AG04450 (cell line): ENCODE results near the gene CADM1. TPM values are rescaled to one million over a fixed set of nuclear protein-coding genes. Genes with fewer than 3 reads are reported as not detected.

Source experiments
- CTCF ChIA-PET: fragments of 300-600, 350-600 bp; formaldehyde crosslinking; extraction: SDS; loops from one replicate; lab custom pipeline; 2022; ENCODE audit warnings: antibody characterized with exemption, inconsistent platforms; lab: Charles Lee
- POLR2A ChIA-PET: fragments of 350-600 bp; formaldehyde crosslinking; extraction: SDS; loops from one replicate; lab custom pipeline; 2021; ENCODE audit warnings: antibody characterized with exemption, inconsistent platforms; lab: Yijun Ruan, JAX
- DNase-seq: peaks from one replicate; pipeline ENCODE4 v3.0.0-alpha.2; 2011; ENCODE audit warnings: low read depth, low spot score
- H3K27ac ChIP-seq: one replicate; pipeline ENCODE4 v1.5.1; 2012; ENCODE audit warnings: low read depth, low read length, control low read depth
- H3K27me3 ChIP-seq: one replicate; pipeline ENCODE4 v1.6.0; 2012; ENCODE audit warnings: low read length; ENCODE audit not compliant: control insufficient read depth, insufficient read depth
- H3K4me3 ChIP-seq: 2 replicates; pipeline ENCODE4 v1.5.1; 2011; ENCODE audit warnings: mild to moderate bottlenecking, low read depth, low read length, control low read depth
- H3K9me3 ChIP-seq: 2 replicates; pipeline ENCODE4 v1.5.1; 2012; ENCODE audit warnings: low read length; ENCODE audit not compliant: control insufficient read depth, insufficient read depth
- CTCF ChIP-seq: IDR thresholded peaks from 2 replicates; pipeline ENCODE4 v1.5.1; 2011; ENCODE audit warnings: low read depth, low read length, control low read depth, inconsistent platforms
- polyA plus RNA-seq: library from polyadenylated mRNA; depleted of rRNA; stranded (reverse); fragments of >200 nt; gene quantifications from 2 replicates; pipeline ENCODE4 v1.2.3, GENCODE V29; 2011

CADM1 gene
- polyA plus RNA-seq, 1 experiment = 70.7 TPM

DNA sequence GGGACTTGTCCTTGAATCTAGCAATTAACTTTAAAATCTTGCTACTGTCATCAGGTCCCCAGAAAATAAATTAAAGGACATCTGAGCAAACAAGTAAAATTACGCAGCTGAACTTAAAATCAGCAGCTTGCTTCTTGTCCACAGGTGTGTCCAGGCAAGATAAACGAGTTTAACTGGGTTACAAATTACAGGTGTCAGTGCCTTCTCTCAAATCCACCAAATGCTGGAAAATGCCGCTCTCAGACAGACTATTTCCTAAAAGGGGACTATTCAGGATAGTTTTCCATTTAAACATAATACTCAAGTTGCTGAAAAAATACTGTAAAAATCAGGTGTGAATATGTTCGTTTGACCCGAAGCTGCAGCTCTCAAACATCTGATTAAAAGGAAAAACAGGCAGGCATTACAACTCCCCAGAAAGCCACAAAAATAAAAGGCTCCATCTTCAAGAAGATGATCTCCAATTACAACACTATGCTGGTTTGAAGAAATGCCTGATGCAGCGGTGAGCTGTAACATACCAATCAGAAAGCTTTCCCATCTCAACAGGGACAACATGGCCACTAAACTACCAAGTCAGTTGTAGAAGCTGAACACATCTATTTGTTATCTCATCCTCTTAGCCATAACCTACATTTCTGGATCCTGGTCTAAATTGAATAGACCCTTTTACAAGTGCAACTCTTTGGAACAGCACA lies 82.1 kb downstream of the CADM1 start:
- H3K27me3 ChIP-seq = no peaks in the 10 kb centered on the region
- no peaks in the 10 kb centered on the region for H3K9me3 ChIP-seq
- no peak overlapping the region for H3K27ac ChIP-seq
- ChIA-PET CTCF (interaction anchor here (0.9 to 1.4 kb wide), 2 partner anchors 14 to 79 kb away, joined by 3 to 4 read pairs; no protein-coding TSS in a partner anchor), POLR2A (no interaction called here)
- no peak for DNase-seq
- TF ChIP-seq CTCF = no peak
- H3K4me3 ChIP-seq = no peak overlapping the region

DNA sequence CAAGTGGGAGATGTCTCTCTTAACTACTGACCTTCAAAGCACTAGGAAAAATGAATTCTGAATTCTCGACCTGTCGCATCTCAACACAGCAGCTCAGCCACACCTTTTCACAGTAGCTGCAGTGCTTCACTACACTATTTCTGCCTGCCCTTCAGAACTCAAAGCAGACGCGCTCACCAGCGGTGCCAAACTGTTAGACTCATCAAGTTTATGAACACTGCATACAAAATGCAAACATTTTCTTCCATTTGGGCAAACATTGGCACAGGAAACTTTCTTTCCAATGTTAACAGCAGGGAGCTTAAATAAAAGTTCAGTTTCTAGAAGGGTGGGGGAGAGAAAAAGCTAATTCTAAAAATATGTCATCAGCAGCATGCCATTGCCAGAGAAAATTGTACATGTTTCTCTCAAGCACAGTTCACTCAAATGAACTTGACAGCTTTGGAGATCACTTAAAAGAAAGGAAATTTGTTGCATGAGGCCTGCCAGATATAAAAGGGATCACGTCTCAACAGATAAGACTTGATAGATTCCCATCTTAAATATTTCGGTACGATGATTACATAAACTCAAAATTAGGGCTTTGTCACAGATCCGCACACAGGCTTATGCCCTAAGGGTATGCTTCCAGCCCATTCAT lies 82.7 kb downstream of the CADM1 start:
- no peak for DNase-seq
- TF ChIP-seq CTCF = no peak
- no peaks in the 10 kb centered on the region for H3K9me3 ChIP-seq
- H3K4me3 ChIP-seq = no peak overlapping the region
- no peaks in the 10 kb centered on the region for H3K27me3 ChIP-seq
- CTCF ChIA-PET = interaction anchor here (0.9 to 1.4 kb wide), 2 partner anchors 13 to 79 kb away, joined by 3 to 4 read pairs; no protein-coding TSS in a partner anchor
- POLR2A ChIA-PET = no interaction called here
- H3K27ac ChIP-seq = no peak overlapping the region

GRCh38 chr11:115420505-115420904 lies 83.7 kb downstream of the CADM1 start:
- H3K9me3 ChIP-seq = no peaks in the 10 kb centered on the region
- H3K27me3 ChIP-seq = no peaks in the 10 kb centered on the region
- DNase-seq = no peak
- H3K27ac ChIP-seq = no peak overlapping the region
- POLR2A ChIA-PET = no interaction called here
- TF ChIP-seq CTCF = no peak
- no peak overlapping the region for H3K4me3 ChIP-seq
- CTCF ChIA-PET = interaction anchor here (1.4 kb wide), 1 partner anchor 12 kb away, joined by 4 read pairs; no protein-coding TSS in a partner anchor

DNA sequence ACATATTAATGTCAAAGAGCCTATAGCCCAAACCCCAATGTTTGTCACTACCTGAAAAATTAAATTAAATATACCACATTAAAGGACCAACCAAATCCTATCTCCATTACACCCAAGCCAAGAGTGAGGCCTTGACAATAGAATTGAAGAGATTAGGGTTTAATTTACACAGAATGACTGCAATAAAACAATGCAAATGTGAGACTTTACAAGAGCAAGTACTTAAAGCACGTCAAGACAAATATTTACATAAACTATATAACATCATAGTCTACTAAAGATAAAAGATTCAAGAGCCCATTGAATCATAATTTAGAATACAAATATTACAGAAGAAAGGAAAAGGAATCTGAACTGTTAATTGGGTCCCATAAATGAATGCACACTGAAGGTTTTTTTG lies 85.6 kb downstream of the CADM1 start:
- ChIA-PET POLR2A (no interaction called here), CTCF (no interaction called here)
- Histone ChIP-seq H3K27me3 (no peaks in the 10 kb centered on the region), H3K4me3 (no peak overlapping the region), H3K9me3 (no peaks in the 10 kb centered on the region), H3K27ac (no peak overlapping the region)
- TF ChIP-seq CTCF = no peak
- no peak for DNase-seq

DNA sequence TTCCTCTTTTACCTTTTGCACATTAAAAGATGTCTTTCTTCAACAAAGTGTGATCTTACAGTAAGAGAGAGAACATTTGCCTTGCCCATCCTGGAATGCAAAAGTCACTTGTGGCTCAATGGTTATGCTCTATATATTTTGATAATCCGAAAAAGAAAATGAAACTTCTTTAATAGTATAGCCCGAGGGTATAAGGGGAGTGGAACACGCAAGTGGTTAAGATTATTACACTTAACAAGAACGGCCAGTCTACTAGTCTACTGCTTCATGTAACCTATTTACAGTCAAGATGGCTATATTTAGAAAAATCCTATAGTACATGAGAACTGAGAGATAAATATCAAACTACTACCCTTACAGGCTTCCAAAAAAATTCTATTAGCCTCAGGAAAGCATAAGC lies 86.1 kb downstream of the CADM1 start:
- ChIA-PET POLR2A (no interaction called here), CTCF (no interaction called here)
- Histone ChIP-seq H3K27ac (no peak overlapping the region), H3K4me3 (no peak overlapping the region), H3K9me3 (no peaks in the 10 kb centered on the region), H3K27me3 (no peaks in the 10 kb centered on the region)
- no peak for TF ChIP-seq CTCF
- DNase-seq = no peak
